Cortex of kidney (tissue), 1 donor: ENCODE measurements around the gene USP13.

Experiments
- DNase-seq: peaks from one replicate; lab custom pipeline; 2025; lab: John Stamatoyannopoulos, UW

The USP13 gene

DNA sequence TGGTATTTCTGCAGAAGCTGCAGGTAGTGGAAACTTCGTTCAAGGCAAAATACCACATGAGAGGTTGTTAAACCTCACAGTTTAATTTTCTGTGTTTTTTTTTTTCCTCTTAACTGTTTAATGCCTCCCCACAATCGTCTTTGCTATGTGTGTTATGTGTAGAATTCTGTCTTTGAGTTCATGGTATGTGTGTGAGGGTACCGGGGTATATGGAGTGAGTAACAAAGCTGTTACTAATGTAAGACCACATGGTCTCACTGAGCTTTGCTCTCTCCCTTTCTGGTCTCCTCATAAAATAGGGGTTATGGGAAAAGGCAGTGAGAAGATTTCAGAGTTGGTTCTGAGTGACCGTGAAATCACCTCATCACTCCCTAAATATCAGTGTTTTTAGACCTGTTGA is 143.6 kb downstream of the USP13 start:
- no peak for DNase-seq

DNA sequence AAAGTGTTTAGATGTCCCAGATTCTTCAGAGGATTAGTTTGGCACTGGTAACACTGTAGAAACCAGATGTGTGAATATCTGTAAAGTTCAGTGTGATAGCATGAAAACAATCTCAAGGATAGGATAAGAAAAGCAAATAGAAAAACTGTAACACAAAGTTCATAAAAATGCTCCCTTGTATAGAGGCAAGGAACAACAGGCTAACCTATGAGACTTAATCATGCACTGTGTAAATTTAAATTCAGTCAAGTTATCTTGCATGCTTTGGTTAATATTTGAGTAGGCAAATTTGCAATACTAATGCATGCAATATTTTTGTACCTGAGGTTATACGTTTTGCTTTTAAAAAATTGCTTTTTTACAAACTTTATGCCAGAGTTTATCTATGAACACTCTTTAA is 144.4 kb downstream of the USP13 start:
- no peak for DNase-seq

GRCh38 chr3:179801263-179801662 is 148.4 kb downstream of the USP13 start:
- DNase-seq, result no peak

DNA sequence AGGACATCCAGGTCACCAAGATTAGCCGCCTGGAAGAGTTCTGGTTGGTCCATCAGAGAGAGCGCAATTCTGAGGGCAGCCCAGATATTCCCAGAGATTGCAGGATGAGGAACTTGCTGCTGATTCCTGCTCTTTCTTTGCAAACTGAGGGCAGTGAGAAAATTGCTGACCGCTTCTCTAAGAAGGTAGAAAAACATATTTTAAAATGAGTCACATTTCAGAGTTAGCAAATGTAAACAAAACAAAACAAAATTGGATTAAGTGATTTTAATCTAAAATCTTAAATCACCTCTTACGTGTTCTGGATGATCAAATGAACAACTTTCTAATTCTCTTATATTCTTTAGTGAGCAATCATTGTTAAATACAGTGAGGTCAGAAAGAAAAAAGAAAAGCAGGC is 149.0 kb downstream of the USP13 start:
- DNase-seq, result no peak

DNA sequence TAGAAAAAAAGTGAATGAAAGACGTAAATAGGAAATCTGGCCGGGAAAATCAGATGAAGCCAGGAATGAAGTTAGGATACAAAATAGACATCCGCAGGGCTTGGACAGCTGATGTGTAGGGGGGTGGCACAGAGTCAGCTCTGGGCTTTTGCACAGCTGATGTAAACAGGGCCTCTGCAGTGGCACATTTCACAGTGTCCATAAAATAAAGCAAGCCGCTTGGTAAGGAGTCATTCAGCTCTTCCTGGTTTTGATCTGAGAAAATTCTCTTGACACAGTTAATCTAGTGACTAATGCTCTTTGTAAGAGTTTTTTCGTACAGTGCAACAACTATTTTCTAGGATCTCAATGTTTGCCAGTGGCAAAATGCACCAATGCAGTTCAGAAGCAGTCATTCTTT is 153.3 kb downstream of the USP13 start:
- DNase-seq, result no peak

GRCh38 chr3:179807588-179807987 is 154.7 kb downstream of the USP13 start:
- DNase-seq, result no peak

DNA sequence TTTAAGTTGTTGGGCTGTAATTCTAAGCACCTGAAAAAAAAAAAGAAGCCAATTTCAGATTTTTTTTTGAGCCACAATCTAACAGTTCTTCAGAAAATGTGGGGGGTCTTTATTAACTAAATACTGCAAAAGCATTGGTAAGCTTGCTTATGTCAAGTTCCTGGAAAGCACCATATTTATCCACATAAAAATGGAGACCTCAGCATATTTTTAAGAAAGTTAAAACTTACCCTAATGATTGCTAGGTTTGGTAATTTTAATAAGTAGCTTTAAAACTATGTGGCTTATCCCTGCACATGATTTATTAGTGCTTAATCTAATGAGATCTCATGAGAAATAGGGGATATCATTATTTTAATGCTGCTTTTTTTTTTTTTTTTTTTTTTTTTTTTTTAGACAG is 156.8 kb downstream of the USP13 start:
- no peak for DNase-seq

DNA sequence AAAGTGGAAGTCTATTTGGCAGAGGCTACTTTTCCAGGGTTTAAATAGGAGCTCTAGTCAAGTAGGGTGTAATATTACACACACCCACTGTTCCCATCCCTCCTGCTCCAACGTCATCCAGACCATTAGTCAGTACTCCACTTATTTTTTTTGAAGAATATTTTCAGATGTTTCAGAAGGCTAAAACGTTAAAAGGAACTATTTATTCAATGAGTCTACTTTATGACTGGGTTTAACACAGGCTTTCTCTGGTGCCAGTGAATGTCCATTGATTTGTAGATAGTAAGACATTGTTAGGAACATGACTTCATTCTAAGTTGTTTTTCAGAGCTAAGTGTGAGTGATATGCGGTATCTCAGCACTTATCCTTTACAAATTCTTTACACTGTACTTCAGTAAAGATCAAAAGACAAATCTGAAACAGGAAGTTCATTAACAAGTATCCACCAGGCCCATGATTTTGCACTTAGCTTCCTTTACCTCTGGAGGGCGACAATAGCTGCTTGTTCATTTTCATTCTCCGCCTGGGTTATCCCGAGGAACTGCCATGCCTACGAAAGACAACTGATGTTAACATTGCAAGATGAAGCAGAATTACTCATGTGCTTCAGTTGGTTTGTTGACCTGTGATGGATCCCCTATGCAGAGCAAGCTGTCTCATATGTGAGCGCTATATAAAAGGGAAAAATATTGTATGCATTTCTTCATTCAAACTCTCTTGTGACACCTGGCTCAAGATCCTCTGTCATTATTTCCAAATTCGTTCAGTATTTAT is 158.7 kb downstream of the USP13 start:
- DNase-seq, result no peak

DNA sequence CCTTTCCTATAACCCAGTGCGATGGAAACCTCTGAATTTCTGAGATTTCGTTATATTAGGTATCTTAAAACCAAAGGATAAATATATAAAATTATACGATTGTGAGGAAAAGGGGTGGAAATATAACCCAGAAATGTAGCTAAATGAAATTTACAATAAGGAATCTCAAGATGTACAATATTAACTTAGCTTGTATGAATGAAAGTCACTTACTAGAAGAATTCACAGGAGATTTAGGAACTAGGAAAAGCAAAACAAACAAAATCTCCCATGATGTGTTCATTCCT is 159.2 kb downstream of the USP13 start:
- no peak for DNase-seq

DNA sequence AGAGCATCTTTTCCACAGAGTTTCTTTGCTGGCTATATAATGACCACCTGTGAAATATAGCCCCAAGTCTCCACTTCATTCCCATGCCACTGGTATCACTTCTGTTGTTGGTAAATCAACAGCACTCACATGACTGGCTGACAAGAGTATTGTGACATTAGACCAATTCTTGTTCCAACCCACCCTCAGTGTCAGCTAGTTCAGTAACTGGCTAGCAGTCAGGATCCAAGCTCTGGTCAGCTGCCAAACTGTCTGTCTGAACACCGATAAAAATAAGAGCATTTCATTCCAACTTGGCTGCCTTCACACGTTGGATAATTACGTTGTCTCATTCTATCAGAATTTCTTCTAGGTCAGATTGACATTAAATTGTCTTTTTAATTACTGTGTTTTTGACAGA is 166.5 kb downstream of the USP13 start:
- DNase-seq, result no peak

- DNase-seq, result no peak
Observed at GRCh38 chr3:179822296-179822695, 169.5 kb downstream of the USP13 start.

DNA sequence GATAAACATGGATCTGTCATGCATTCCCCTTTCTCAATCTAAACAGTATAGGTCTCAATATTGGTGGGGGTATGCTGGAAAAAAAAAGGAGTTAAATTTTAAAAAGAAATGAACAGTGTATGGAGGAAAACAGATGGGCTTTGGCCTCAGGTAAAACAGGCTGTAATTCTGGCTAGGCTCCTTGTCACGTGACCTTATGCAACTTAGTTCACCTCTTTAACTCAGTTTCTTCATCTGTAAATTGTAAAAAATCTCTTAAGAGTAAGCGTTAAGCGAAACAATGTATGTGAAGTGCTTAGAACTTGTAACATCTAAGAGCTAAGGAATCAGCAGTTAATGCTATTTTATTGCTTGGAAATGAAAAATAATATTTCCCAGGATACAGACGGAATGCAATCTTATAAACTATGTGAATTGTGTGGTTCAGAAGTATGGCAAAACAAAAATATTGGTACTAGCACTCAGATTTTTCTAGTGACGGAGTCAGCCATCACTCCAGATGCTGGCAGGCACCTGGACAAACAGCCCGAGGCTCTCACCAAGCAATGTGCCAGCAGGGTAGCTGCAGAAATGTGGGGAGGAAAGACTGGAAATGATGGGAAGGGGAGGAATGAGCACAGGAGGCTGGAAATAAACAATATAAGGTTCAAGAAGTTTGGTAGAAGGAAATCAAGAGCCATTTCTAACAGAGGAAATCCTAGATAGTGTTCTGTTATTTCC is 172.8 kb downstream of the USP13 start:
- DNase-seq, result no peak

DNA sequence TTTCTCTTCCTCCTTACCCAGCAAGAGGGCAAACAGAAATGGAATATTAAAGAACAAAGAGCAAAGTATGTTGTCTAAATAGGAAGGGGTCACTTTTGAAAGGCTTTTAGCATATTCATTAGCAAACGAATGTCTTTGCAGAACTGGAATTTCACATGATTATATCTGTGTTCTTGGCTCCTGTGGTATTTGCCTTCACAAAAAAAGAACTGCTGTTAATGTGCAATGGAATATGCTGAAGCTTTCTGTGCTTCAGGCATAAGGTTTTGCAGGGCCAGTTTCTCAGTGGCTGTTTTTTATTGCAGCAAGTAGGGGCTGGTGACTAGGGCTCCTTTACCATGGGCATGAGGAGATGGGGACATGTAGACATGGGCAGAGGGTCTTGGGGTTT is 173.4 kb downstream of the USP13 start:
- DNase-seq, result no peak

- DNase-seq, result no peak
Observed at GRCh38 chr3:179828738-179829137, 175.9 kb downstream of the USP13 start.

DNA sequence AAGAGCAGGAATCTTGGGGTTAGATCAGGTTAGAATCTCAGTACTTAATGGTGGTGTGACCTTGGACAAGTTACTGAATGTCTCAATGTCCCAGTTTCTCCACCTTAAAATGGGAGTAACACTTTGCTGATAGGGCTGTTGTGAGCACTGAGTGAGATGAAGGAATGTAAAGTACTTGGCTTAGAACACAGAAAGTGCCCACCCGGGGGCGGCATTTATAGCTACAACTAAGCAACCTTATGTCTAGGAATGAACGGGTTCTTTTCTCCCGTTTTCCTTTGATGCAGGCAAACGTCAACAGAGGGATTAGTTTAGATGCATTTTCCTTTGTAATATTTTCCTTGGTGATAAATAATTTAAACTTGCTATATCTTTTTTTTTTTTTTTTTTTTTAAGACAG is 176.6 kb downstream of the USP13 start:
- DNase-seq, result no peak

DNA sequence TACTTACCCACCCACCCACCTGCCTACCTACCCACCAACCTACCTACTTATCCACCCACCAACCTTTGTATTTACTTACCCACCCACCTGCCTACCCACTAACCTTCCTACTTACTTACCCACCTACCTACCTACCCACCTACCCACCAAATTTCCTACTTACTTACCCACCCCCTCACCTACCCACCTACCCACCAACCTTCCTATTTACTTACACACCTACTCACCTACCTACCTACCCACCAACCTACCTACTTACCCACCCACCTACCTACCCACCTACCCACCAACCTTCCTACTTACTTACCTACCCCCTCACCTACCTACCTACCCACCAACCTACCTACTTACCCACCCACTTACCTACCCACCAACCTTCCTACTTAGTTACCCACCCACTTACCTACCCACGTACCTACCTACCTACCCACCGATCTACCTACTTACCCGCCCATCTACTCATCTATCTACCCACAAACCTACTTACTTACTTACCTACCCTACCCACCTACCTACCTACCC is 179.6 kb downstream of the USP13 start:
- no peak for DNase-seq

DNA sequence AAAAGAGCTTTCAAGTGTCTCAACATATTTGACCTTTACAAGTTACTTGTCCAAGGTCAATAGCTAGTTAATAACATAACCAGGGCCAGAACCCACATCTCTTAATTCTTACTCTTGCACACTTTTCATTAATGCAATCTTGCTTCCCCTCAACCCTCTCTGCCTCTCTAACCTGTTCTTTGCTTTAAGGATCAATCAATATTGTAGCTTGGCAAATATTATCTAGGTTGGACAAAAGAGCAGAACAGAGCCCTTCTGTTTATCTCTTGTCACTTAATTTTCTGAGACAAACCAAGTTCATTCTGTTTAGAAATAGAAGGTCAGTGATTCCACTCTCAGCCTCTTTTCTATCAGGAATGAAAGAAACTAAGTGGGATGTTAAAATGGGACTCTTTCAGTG is 180.5 kb downstream of the USP13 start:
- no peak for DNase-seq

GRCh38 chr3:179837374-179837773 is 184.5 kb downstream of the USP13 start:
- no peak for DNase-seq
